ENCODE data around the gene SOX5. TPM values are rescaled to one million over a fixed set of nuclear protein-coding genes. Genes with fewer than 3 reads are reported as not detected.

The SOX5 gene
- total and polyA plus RNA-seq, 11 donors = 0.49 to 4.9 (median 2.5) TPM

DNA sequence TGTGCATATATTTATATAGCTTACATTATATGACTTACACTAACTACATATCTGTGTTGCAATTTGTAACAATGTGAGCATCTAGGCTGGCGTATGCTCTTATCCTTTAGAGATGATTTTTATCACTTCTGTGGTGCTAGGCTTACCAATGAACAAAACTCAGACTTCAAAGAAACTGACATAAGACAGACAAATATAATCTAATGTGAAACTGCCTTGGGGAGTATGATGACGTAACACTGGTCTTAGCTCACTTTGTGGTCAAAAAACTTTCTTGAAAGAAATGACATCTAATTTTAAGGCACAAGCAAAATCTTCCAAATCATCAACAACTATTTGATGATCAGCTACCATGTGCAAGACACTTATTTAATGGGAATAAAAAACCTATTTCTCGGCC is 50.0 kb downstream of the SOX5 start:
- intact Hi-C loops (cut with DNase I) = no loop called here

DNA sequence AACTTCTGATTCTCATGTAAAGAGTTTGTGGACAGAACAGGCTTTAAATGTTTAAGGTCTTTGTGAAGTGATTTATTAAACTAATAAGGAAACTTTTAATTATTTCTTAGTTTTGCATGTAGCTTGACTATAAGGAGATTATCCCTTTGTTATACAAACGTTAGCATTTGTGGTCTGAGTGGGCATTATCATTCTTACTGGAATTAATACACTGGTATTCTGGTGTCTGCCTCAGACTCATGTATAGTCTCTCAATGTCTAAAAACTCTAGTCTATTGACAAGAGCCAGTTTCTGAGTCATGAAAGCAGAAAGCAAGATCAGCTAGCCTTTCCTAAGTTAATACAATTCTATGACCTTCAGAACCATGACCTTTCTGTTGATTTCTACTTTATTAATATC is 51.3 kb downstream of the SOX5 start:
- 61 to 81% (median 71%) methylated on average over 1 of the region's 1 CpG for WGBS, 4 donors
- H3K27ac ChIP-seq = no peak overlapping the region
- TF ChIP-seq, protein P1, sequence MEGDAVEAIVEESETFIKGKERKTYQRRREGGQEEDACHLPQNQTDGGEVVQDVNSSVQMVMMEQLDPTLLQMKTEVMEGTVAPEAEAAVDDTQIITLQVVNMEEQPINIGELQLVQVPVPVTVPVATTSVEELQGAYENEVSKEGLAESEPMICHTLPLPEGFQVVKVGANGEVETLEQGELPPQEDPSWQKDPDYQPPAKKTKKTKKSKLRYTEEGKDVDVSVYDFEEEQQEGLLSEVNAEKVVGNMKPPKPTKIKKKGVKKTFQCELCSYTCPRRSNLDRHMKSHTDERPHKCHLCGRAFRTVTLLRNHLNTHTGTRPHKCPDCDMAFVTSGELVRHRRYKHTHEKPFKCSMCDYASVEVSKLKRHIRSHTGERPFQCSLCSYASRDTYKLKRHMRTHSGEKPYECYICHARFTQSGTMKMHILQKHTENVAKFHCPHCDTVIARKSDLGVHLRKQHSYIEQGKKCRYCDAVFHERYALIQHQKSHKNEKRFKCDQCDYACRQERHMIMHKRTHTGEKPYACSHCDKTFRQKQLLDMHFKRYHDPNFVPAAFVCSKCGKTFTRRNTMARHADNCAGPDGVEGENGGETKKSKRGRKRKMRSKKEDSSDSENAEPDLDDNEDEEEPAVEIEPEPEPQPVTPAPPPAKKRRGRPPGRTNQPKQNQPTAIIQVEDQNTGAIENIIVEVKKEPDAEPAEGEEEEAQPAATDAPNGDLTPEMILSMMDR (IDR thresholded peaks at IDR 0.05) = no peak
- TF ChIP-seq POLR2A (IDR thresholded peaks at IDR 0.05) = no peak
- H3K36me3 ChIP-seq = peaks cover 0 to 4% (median 0%) of the 10 kb centered on the region in 9 donors
- DNase-seq = no peak
- H3K27me3 ChIP-seq = no peaks in the 10 kb centered on the region
- no peak for ATAC-seq
- no peak overlapping the region for H3K4me3 ChIP-seq
- H3K9me3 ChIP-seq = peaks cover 0 to 9% (median 0%) of the 10 kb centered on the region in 12 donors
- intact Hi-C loops (cut with DNase I) = no loop called here
- no peaks in the 10 kb centered on the region for H3K4me1 ChIP-seq

More for the DNA sequence above, 50.0 kb downstream of the SOX5 start:
- Histone ChIP-seq H3K9me3 (peaks cover 0 to 9% (median 0%) of the 10 kb centered on the region in 12 donors), H3K4me1 (no peaks in the 10 kb centered on the region), H3K36me3 (no peaks in the 10 kb centered on the region), H3K27me3 (no peaks in the 10 kb centered on the region), H3K4me3 (no peak overlapping the region), H3K27ac (no peak overlapping the region)
- DNase-seq (no peak), ATAC-seq (no peak)
- no peak for TF ChIP-seq POLR2A (IDR thresholded peaks at IDR 0.05)
- TF ChIP-seq, protein P1 (IDR thresholded peaks at IDR 0.05) = no peak
- 84 to 92% (median 90%) methylated on average over 3 of the region's 3 CpGs for WGBS, 4 donors

DNA sequence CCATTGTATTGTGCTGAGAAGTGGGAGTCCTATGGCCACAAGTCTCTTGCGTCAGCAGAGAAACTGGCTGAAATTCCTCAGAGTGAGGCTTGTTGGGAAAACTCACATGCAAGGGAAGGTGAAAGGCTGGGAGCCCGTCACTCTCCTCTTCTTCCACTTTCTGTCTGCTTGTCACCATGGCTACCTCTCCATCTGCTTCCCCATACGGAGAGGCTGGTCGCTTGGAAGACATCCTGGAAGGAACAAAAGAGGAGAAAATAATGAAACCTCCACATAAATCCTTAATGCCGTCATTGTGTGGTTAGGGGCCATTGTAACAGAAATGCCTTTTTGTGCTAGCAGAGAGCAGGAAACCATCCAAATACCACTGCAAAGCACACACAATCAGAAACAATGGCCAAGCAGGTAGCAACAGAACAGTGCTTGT is 53.7 kb downstream of the SOX5 start:
- no peak for DNase-seq
- Histone ChIP-seq H3K4me1 (no peaks in the 10 kb centered on the region), H3K4me3 (no peak overlapping the region), H3K27ac (no peak overlapping the region), H3K27me3 (no peaks in the 10 kb centered on the region), H3K36me3 (peaks cover 0 to 4% (median 0%) of the 10 kb centered on the region in 9 donors), H3K9me3 (peaks cover 0 to under 1% (median 0%) of the 10 kb centered on the region in 12 donors)
- 59 to 64% (median 61%) methylated on average over 5 of the region's 5 CpGs for whole genome bisulfite sequencing, 4 donors
- ATAC-seq = no peak
- intact Hi-C loops (cut with DNase I) = no loop called here
- TF ChIP-seq, protein P1 (IDR thresholded peaks at IDR 0.05) = no peak
- no peak for TF ChIP-seq POLR2A (IDR thresholded peaks at IDR 0.05)

DNA sequence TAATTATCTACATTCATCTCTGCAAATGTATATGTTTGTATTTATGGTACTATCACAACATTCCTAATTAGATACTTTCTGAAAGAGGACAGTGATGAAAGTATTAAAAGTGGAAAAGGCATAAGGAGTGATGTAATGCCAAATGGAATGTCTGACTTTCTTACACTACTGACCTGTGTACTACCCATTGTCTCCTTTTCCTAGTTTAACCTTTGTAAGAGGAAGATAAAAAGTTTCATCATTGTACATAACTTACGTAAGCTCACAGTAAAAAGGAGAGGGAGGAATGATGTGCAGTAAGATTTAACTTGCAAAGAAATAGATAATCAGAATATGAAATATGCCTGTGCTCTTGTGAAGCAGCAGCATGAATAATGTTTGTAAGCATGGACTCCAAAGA is 55.9 kb downstream of the SOX5 start:
- peaks cover 0 to 4% (median 0%) of the 10 kb centered on the region in 9 donors for H3K36me3 ChIP-seq
- intact Hi-C loops (cut with DNase I) = no loop called here
- no peaks in the 10 kb centered on the region for H3K4me1 ChIP-seq
- 79 to 96% (median 91%) methylated on average over 1 of the region's 1 CpG for WGBS, 4 donors
- ATAC-seq (no peak), DNase-seq (no peak)
- H3K9me3 ChIP-seq = no peaks in the 10 kb centered on the region
- TF ChIP-seq, protein P1 (IDR thresholded peaks at IDR 0.05) = no peak
- TF ChIP-seq POLR2A (IDR thresholded peaks at IDR 0.05) = no peak
- no peaks in the 10 kb centered on the region for H3K27me3 ChIP-seq
- H3K4me3 ChIP-seq = no peak overlapping the region
- no peak overlapping the region for H3K27ac ChIP-seq

Measured in heart left ventricle (tissue), 16 donors.